Measurements from ENCODE around the gene MARCKSL1.

DNA sequence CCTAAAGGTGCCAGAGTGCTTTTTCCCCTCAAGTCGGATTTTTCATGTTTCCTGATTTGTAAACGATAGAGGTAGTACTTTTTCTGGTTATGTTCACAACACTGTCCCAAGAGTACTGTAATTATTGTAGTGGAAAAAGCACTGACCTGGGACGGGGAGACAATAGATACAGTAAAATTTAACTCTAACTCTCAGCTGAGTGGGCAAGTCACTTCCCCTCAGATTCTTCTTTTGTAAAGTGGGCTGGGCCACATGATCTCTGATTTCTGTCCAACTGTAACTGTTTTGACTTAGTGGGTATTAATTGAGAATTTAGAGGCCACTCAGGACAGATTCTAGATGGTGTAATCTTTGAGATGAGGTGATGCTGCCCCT is 19.1 kb downstream of the MARCKSL1 start:
- TF ChIP-seq, protein P1, sequence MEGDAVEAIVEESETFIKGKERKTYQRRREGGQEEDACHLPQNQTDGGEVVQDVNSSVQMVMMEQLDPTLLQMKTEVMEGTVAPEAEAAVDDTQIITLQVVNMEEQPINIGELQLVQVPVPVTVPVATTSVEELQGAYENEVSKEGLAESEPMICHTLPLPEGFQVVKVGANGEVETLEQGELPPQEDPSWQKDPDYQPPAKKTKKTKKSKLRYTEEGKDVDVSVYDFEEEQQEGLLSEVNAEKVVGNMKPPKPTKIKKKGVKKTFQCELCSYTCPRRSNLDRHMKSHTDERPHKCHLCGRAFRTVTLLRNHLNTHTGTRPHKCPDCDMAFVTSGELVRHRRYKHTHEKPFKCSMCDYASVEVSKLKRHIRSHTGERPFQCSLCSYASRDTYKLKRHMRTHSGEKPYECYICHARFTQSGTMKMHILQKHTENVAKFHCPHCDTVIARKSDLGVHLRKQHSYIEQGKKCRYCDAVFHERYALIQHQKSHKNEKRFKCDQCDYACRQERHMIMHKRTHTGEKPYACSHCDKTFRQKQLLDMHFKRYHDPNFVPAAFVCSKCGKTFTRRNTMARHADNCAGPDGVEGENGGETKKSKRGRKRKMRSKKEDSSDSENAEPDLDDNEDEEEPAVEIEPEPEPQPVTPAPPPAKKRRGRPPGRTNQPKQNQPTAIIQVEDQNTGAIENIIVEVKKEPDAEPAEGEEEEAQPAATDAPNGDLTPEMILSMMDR (IDR thresholded peaks at IDR 0.05; ENCODE audit: insufficient read depth, low read depth, low read length): no peak
- no peak for TF ChIP-seq EZH2 (IDR thresholded peaks at IDR 0.05; ENCODE audit: insufficient read depth, low read length)
